OCI-LY3 (cell line): ENCODE measurements around the gene CLDN3.

Source experiments
- H2AFZ ChIP-seq: fragments of 200-600, 300-600 bp; shearing (Covaris generic); 2 replicates; pipeline ENCODE4 v1.6.0; 2014; ENCODE audit warnings: antibody characterized with exemption, low read depth, low read length
- H3K27ac ChIP-seq: fragments of 200-600, 300-600 bp; sonication (generic); 2 replicates; pipeline ENCODE4 v1.5.1; 2014; ENCODE audit warnings: mild to moderate bottlenecking, low read length, moderate library complexity, mixed read lengths
- H3K27me3 ChIP-seq: fragments of 200-600, 300-600 bp; sonication (generic); 2 replicates; pipeline ENCODE4 v1.6.1; 2014; ENCODE audit warnings: low read depth, low read length, mixed read lengths
- H3K36me3 ChIP-seq: fragments of 200-600, 300-600 bp; sonication (generic); replicated peaks from 2 replicates; pipeline ENCODE3; 2014; ENCODE audit warnings: low read depth, low read length, mixed read lengths
- H3K4me1 ChIP-seq: fragments of 300-600, 200-600 bp; sonication (generic); 2 replicates; pipeline ENCODE4 v1.6.1; 2014; ENCODE audit warnings: low read length, mixed read lengths
- H3K4me2 ChIP-seq: fragments of 200-600, 300-600 bp; sonication (generic); 2 replicates; pipeline ENCODE4 v1.6.1; 2014; ENCODE audit warnings: low read length, mixed read lengths
- H3K4me3 ChIP-seq: fragments of 300-600, 200-600 bp; sonication (generic); 2 replicates; pipeline ENCODE4 v1.5.1; 2014; ENCODE audit warnings: antibody characterized with exemption, mild to moderate bottlenecking, low read length, moderate library complexity
- H3K79me2 ChIP-seq: fragments of 300-600, 200-600 bp; shearing (Covaris generic); 2 replicates; pipeline ENCODE4 v1.6.1; 2014; ENCODE audit warnings: mild to moderate bottlenecking, low read length, mixed read lengths
- H3K9ac ChIP-seq: fragments of 300-600, 200-600 bp; shearing (Covaris generic); 2 replicates; pipeline ENCODE4 v1.6.0; 2014; ENCODE audit warnings: mild to moderate bottlenecking, low read length, moderate library complexity
- H3K9me3 ChIP-seq: fragments of 200-600, 300-600 bp; shearing (Covaris generic); 2 replicates; pipeline ENCODE4 v1.6.1; 2014; ENCODE audit warnings: low read length, mixed read lengths; ENCODE audit not compliant: insufficient read depth
- H4K20me1 ChIP-seq: fragments of 200-600, 300-600 bp; sonication (generic); 2 replicates; pipeline ENCODE4 v1.6.1; 2016; ENCODE audit warnings: low read length, mixed read lengths; ENCODE audit not compliant: insufficient read depth
- CTCF ChIP-seq: fragments of 200-600, 300-600 bp; sonication (generic); IDR thresholded peaks from 2 replicates; pipeline ENCODE4 v1.5.1; 2014; ENCODE audit warnings: antibody characterized with exemption, low read length, low read depth
- EZH2phosphoT487 ChIP-seq: fragments of 200-600 bp; shearing (Covaris generic); IDR thresholded peaks from 2 replicates; pipeline ENCODE4 v1.6.1; 2018; ENCODE audit warnings: antibody characterized with exemption, mixed run types, low read depth

Gene CLDN3

GRCh38 chr7:73770002-73770859, at the start of gene CLDN3:
CLDN3 (minus strand) TSS chr7:73770270; CDS start chr7:73770049, 221 bp downstream.
- H3K9ac ChIP-seq, result no peak within 1 kb of the TSS
- TF ChIP-seq CTCF, result no peak
- no peak for TF ChIP-seq EZH2phosphoT487
- peaks cover 5% of the 10 kb centered on the region for H3K4me1 ChIP-seq
- no peak within 1 kb of the TSS for H3K4me3 ChIP-seq
- no peaks in the 10 kb centered on the region for H3K79me2 ChIP-seq
- no peak within 1 kb of the TSS for H3K27ac ChIP-seq
- H3K36me3 ChIP-seq, result no peaks in the 10 kb centered on the region
- no peaks in the 10 kb centered on the region for H4K20me1 ChIP-seq
- H3K9me3 ChIP-seq, result no peaks in the 10 kb centered on the region
- H2AFZ ChIP-seq, result no peak within 1 kb of the TSS
- H3K27me3 ChIP-seq, result no peaks in the 10 kb centered on the region
- H3K4me2 ChIP-seq, result no peak within 1 kb of the TSS

- peaks cover 2% of the 10 kb centered on the region; the same call in 1 of the 2 replicates for H3K27me3 ChIP-seq
- no peak overlapping the region for H2AFZ ChIP-seq
- H3K4me1 ChIP-seq, result no peaks in the 10 kb centered on the region
- no peak overlapping the region for H3K9ac ChIP-seq
- H3K36me3 ChIP-seq, result no peaks in the 10 kb centered on the region
- H4K20me1 ChIP-seq, result no peaks in the 10 kb centered on the region
- peaks cover 3% of the 10 kb centered on the region; the same call in 1 of the 2 replicates for H3K9me3 ChIP-seq
- no peaks in the 10 kb centered on the region for H3K79me2 ChIP-seq
- no peak for TF ChIP-seq EZH2phosphoT487
- TF ChIP-seq CTCF, result no peak
- H3K27ac ChIP-seq, result no peak overlapping the region
- H3K4me3 ChIP-seq, result no peak overlapping the region
- H3K4me2 ChIP-seq, result no peak overlapping the region
Observed at GRCh38 chr7:73817121-73817520, 47.1 kb upstream of the CLDN3 start.

GRCh38 chr7:73815436-73815835, 45.4 kb upstream of the CLDN3 start:
- Histone ChIP-seq H3K27ac (no peak overlapping the region), H3K79me2 (no peaks in the 10 kb centered on the region), H3K9ac (no peak overlapping the region), H3K36me3 (no peaks in the 10 kb centered on the region), H4K20me1 (no peaks in the 10 kb centered on the region), H3K9me3 (peaks cover 3% of the 10 kb centered on the region; the same call in 1 of the 2 replicates), H3K4me2 (no peak overlapping the region), H3K4me1 (no peaks in the 10 kb centered on the region), H2AFZ (no peak overlapping the region), H3K27me3 (peaks cover 2% of the 10 kb centered on the region; the same call in 1 of the 2 replicates), H3K4me3 (no peak overlapping the region)
- no peak for TF ChIP-seq CTCF
- TF ChIP-seq EZH2phosphoT487, result no peak

- Histone ChIP-seq H3K27me3 (peaks cover 2% of the 10 kb centered on the region; the same call in 1 of the 2 replicates), H3K4me3 (no peak overlapping the region), H3K27ac (no peak overlapping the region), H3K79me2 (no peaks in the 10 kb centered on the region), H3K4me1 (no peaks in the 10 kb centered on the region), H3K36me3 (no peaks in the 10 kb centered on the region), H3K9me3 (peaks cover 3% of the 10 kb centered on the region; the same call in 1 of the 2 replicates), H3K4me2 (no peak overlapping the region), H2AFZ (no peak overlapping the region), H3K9ac (no peak overlapping the region), H4K20me1 (no peaks in the 10 kb centered on the region)
- TF ChIP-seq EZH2phosphoT487, result no peak
Observed at GRCh38 chr7:73812996-73813395, 42.9 kb upstream of the CLDN3 start.
